HL-60 (cell line): ENCODE measurements around the gene RBL2.

ENCODE experiments used
- DNase-seq, 2 experiments: peaks; one replicate each; pipeline ENCODE4 v3.0.0-alpha.2; 2010 to 2020; ENCODE audit warnings: low read depth in 1 of 2, low spot score in 1 of 2
- H3K27ac ChIP-seq: fragments of 250-450 bp; sonication (Bioruptor Pico); replicated peaks from 2 replicates; pipeline ENCODE4 v1.5.1; 2020; ENCODE audit warnings: mild to moderate bottlenecking, moderate library complexity
- H3K27me3 ChIP-seq: fragments of 250-450 bp; sonication (Bioruptor Pico); 2 replicates; pipeline ENCODE4 v1.5.1; 2021; ENCODE audit warnings: mild to moderate bottlenecking, moderate library complexity; ENCODE audit not compliant: insufficient read depth, poor library complexity, severe bottlenecking
- H3K4me3 ChIP-seq: replicated peaks from 2 replicates; pipeline ENCODE4 v1.5.1; 2011; ENCODE audit warnings: mild to moderate bottlenecking, control low read depth, low read length; ENCODE audit not compliant: insufficient read depth
- GABPA ChIP-seq: IDR thresholded peaks from 2 replicates; pipeline ENCODE4 v1.6.1; 2012; ENCODE audit warnings: low read depth
- POLR2AphosphoS5 ChIP-seq: IDR thresholded peaks from 2 replicates; pipeline ENCODE4 v1.6.1; 2012; ENCODE audit warnings: low read depth
- SPI1 ChIP-seq: IDR thresholded peaks from 2 replicates; pipeline ENCODE4 v1.6.1; 2012; ENCODE audit warnings: low read depth, mild to moderate bottlenecking, borderline replicate concordance
- TF ChIP-seq, protein P1 (sequence below): IDR thresholded peaks from one replicate; pipeline ENCODE4 v1.5.1; 2011; ENCODE audit warnings: low read length, control low read depth, inconsistent platforms; ENCODE audit not compliant: insufficient read depth
- TF ChIP-seq, protein P2 (sequence below): IDR thresholded peaks from 2 replicates; pipeline ENCODE4 v1.6.1; 2012; ENCODE audit warnings: low read depth; ENCODE audit not compliant: insufficient replicate concordance

Gene RBL2

DNA sequence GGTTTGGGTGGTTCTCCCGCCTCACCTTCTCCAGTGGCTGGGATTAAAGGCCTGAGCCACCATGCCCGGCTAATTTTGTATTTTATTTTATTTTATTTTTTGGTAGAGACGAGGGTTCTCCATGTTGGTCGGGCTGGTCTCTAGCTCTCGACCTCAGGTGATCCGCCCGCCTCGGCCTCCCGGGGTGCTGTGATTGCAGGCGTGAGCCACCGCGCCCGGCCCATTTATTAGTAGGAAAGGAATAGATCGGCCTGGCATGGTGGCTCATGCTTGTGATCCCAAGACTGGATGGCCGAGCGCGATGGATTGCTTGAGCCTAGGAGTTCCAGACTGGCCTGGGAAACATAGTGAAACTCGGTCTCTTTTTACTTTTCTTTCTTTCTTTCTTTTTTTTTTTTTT lies 20.4 kb upstream of the RBL2 start:
- no peak for DNase-seq
- no peak for TF ChIP-seq GABPA
- no peak for TF ChIP-seq SPI1
- TF ChIP-seq, protein P1, sequence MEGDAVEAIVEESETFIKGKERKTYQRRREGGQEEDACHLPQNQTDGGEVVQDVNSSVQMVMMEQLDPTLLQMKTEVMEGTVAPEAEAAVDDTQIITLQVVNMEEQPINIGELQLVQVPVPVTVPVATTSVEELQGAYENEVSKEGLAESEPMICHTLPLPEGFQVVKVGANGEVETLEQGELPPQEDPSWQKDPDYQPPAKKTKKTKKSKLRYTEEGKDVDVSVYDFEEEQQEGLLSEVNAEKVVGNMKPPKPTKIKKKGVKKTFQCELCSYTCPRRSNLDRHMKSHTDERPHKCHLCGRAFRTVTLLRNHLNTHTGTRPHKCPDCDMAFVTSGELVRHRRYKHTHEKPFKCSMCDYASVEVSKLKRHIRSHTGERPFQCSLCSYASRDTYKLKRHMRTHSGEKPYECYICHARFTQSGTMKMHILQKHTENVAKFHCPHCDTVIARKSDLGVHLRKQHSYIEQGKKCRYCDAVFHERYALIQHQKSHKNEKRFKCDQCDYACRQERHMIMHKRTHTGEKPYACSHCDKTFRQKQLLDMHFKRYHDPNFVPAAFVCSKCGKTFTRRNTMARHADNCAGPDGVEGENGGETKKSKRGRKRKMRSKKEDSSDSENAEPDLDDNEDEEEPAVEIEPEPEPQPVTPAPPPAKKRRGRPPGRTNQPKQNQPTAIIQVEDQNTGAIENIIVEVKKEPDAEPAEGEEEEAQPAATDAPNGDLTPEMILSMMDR = no peak
- TF ChIP-seq, protein P2, sequence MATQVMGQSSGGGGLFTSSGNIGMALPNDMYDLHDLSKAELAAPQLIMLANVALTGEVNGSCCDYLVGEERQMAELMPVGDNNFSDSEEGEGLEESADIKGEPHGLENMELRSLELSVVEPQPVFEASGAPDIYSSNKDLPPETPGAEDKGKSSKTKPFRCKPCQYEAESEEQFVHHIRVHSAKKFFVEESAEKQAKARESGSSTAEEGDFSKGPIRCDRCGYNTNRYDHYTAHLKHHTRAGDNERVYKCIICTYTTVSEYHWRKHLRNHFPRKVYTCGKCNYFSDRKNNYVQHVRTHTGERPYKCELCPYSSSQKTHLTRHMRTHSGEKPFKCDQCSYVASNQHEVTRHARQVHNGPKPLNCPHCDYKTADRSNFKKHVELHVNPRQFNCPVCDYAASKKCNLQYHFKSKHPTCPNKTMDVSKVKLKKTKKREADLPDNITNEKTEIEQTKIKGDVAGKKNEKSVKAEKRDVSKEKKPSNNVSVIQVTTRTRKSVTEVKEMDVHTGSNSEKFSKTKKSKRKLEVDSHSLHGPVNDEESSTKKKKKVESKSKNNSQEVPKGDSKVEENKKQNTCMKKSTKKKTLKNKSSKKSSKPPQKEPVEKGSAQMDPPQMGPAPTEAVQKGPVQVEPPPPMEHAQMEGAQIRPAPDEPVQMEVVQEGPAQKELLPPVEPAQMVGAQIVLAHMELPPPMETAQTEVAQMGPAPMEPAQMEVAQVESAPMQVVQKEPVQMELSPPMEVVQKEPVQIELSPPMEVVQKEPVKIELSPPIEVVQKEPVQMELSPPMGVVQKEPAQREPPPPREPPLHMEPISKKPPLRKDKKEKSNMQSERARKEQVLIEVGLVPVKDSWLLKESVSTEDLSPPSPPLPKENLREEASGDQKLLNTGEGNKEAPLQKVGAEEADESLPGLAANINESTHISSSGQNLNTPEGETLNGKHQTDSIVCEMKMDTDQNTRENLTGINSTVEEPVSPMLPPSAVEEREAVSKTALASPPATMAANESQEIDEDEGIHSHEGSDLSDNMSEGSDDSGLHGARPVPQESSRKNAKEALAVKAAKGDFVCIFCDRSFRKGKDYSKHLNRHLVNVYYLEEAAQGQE = no peak
- no peak for TF ChIP-seq POLR2AphosphoS5
- Histone ChIP-seq H3K4me3 (no peak overlapping the region), H3K27ac (no peak overlapping the region), H3K27me3 (no peaks in the 10 kb centered on the region)

DNA sequence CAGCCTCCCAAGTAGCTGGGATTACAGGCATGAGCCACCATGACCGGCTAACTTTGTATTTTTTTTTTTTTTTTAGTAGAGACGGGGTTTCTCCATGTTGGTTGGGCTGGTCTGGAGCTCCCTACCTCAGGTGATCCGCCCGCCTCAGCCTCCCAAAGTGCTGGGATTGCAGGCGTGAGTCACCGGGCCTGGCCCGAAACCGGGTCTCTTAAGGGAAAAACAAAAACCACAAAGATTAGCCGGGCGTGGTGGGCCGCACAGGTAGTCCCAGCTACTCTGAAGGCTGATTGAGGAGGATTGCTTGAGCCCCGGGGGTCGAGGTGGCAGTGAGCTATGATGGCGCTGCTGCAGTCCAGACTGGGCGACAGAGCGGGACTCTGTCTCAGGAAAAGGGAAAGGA lies 19.9 kb upstream of the RBL2 start:
- Histone ChIP-seq H3K4me3 (no peak overlapping the region), H3K27me3 (no peaks in the 10 kb centered on the region), H3K27ac (no peak overlapping the region)
- no peak for DNase-seq
- TF ChIP-seq GABPA (no peak), POLR2AphosphoS5 (no peak)

DNA sequence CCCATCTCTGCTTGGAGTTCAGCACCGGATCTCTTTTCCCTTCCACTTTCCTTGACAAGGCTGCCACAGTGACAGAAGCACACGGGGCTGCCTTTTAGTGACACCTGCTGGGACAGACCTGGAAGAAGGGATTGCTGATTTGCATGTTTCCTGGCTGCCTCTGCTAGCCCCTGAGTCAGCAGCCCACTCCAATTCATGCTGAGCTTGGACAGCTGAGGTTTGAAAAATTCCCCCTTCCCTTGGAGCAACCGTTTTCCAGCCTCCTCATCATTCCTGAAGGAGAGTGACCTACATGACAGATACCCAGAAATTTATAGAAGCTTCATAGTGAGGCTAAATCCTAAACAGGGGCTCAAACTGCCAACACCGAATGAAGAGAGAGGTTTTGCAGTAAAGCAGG lies 18.8 kb upstream of the RBL2 start:
- TF ChIP-seq, protein P2 = no peak
- TF ChIP-seq, protein P1 = no peak
- TF ChIP-seq GABPA = no peak
- no peak for TF ChIP-seq POLR2AphosphoS5
- no peak for TF ChIP-seq SPI1
- no peaks in the 10 kb centered on the region for H3K27me3 ChIP-seq
- no peak overlapping the region for H3K4me3 ChIP-seq
- no peak for DNase-seq
- H3K27ac ChIP-seq = no peak overlapping the region

DNA sequence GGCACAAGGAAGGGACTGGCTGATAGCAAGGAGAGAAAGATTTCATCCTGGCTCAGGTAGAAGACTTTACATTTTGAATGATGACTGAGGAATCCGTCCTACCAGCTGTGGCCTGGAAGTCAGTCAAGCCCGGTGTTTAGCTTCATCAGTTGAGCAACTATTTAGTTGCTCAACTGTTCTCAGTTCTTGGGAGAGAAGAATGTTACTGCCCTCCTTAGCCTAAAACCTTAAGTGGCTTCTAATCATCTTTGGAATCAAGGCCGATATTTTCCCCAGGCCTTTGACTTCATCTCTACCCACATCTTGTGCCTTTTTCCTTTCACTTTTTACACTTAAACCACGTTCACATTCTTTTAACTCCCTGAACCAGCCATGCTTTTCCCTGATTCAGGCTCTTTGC lies 17.3 kb upstream of the RBL2 start:
- Histone ChIP-seq H3K27me3 (no peaks in the 10 kb centered on the region), H3K4me3 (no peak overlapping the region), H3K27ac (no peak overlapping the region)
- TF ChIP-seq, protein P2 = no peak
- TF ChIP-seq POLR2AphosphoS5 (no peak), GABPA (no peak), SPI1 (no peak)
- TF ChIP-seq, protein P1 = no peak
- peak in 1 of 2 experiments; percentile 15 for DNase-seq
